ENCODE data around the gene PPIE.
"Not testable (repeated sequence)": the region's sequence is repeated elsewhere in the genome, so short reads cannot be mapped to it uniquely, and the experiment has no call there.

The PPIE gene

DNA sequence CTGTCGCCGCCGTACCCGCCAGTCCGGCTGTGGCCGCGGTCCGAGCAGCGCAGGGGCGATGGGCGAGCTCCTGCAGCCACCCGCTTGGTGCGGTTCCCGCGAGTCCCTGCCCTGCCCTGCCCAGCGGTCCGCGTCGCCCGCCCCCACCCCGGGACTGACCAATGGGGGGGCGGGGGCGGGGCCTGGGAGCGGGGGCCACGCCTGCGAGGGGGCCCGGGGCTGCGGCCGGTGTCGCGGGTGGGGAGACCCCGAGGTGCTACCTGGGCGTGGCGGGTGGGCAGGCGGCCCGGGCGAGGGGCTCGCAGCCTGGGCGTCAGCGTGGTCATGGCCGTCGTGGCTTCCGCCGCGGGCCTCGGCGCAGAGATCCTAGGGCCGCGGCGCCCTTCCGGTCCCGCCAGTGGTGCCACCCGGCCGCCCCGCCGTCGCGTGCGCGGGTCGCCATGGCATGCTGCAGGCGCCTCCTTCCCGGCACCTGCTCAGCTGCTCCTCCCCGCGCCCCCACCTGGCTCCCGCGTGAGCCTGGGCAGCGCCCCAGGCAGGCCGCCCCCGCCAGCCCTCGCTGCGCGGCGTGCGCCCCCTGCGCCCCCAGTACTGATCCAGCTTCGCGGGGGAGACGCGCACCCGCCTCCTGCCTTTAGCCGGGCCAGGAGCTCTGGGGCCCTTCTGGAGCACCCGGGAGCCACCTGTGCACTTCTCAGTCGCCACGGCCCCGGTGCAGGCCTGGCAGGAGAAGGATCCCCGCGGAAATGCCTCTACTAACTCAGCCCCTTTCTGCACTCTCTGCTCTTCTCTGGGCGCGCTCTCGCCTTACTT, 50.3 kb downstream of the PPIE start, which contains the start of gene BMP8B:
Gene BMP8B (minus strand): TSS at position 108 of the 813 bp plus-strand sequence. CDS start 380 bp downstream, outside the sequence.
- no peak within 1 kb of the TSS for H3K27ac ChIP-seq
- TF ChIP-seq CTCF (IDR thresholded peaks at IDR 0.05) (no peak), ZFX (IDR thresholded peaks at IDR 0.05; ENCODE audit: borderline replicate concordance) (no peak)

- H3K27ac ChIP-seq, result no peak overlapping the region
- TF ChIP-seq CTCF (IDR thresholded peaks at IDR 0.05), result no peak
- no peak for TF ChIP-seq ZFX (IDR thresholded peaks at IDR 0.05; ENCODE audit: borderline replicate concordance)
Observed at GRCh38 chr1:39789571-39790110, 51.0 kb downstream of the PPIE start.

GRCh38 chr1:39791838-39792237, 53.2 kb downstream of the PPIE start:
- TF ChIP-seq ZFX (IDR thresholded peaks at IDR 0.05; ENCODE audit: borderline replicate concordance) (no peak), CTCF (IDR thresholded peaks at IDR 0.05) (no peak)
- H3K27ac ChIP-seq, result no peak overlapping the region

- H3K27ac ChIP-seq, result no peak overlapping the region
- TF ChIP-seq CTCF (IDR thresholded peaks at IDR 0.05), result no peak
- TF ChIP-seq ZFX (IDR thresholded peaks at IDR 0.05; ENCODE audit: borderline replicate concordance), result no peak
Observed at GRCh38 chr1:39795651-39796050, 57.0 kb downstream of the PPIE start.

GRCh38 chr1:39798859-39799769, 60.4 kb downstream of the PPIE start:
- H3K27ac ChIP-seq, result not testable (repeated sequence)

GRCh38 chr1:39799770-39800470, 61.2 kb downstream of the PPIE start:
- H3K27ac ChIP-seq, result no peak overlapping the region
- TF ChIP-seq ZFX (IDR thresholded peaks at IDR 0.05; ENCODE audit: borderline replicate concordance), result no peak
- TF ChIP-seq CTCF (IDR thresholded peaks at IDR 0.05), result peak; percentile 90

DNA sequence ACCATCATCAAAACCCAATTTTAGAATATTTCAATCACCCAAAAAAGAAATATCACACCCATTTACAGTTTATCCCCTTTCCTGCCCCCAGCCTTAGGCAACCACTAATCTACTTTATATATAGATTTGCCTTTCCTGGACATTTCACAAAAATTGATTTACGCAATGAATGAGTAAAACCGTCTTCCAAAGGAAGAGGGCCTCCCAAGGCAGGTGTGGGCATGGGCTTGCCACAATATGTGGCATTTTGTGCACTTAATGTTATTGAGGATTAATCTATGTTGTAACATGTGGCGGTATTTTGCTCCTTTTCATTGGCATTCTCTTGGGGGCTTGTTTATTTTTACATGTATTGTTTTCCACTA, 61.8 kb downstream of the PPIE start:
- TF ChIP-seq ZFX (IDR thresholded peaks at IDR 0.05; ENCODE audit: borderline replicate concordance) (no peak), CTCF (IDR thresholded peaks at IDR 0.05) (no peak)
- no peak overlapping the region for H3K27ac ChIP-seq

Measured in 22Rv1 (cell line).